Right lobe of liver (tissue), 4 donors: ENCODE results near the gene PHKG2.

Experiments used
- CTCF ChIP-seq, 4 donors: fragments of 200-600 bp in 3 of 4; fragments of 450-650 bp in 1 of 4; IDR thresholded peaks; one replicate each; pipeline versions ENCODE4 v1.5.1 to v1.8.0; 2016 to 2022; ENCODE audit warnings: antibody characterized with exemption in 4 of 4, mild to moderate bottlenecking in 2 of 4
- POLR2A ChIP-seq: fragments of 450-650 bp; IDR thresholded peaks from one replicate; pipeline ENCODE4 v1.6.1; 2017; ENCODE audit warnings: antibody characterized with exemption, mild to moderate bottlenecking
- donor health status: DM: no; HTN: no; CAD: no.
- donor health status: DM: no; HTN: no; CAD: no.
- donor health status: DM: no; HTN: yes; CAD: no.

- no peak for TF ChIP-seq CTCF (IDR thresholded peaks at IDR 0.05)
- no peak for TF ChIP-seq POLR2A
These were observed 19.1 kb upstream of the PHKG2 start for GRCh38 chr16:30728899-30729672.
